ENCODE measurements around the gene COG1.

COG1 gene

GRCh38 chr17:73226556-73227172, 33.8 kb downstream of the COG1 start:
- Histone ChIP-seq H3K27me3 (replicated peaks; ENCODE audit: insufficient read depth, low read length) (no peaks in the 10 kb centered on the region), H3F3A (ENCODE audit: insufficient read depth, low read length) (no peaks in the 10 kb centered on the region), H3K27ac (ENCODE audit: low read length) (no peak overlapping the region), H3K9me3 (replicated peaks; ENCODE audit: insufficient read depth, low read length) (no peaks in the 10 kb centered on the region), H2AFZ (ENCODE audit: low read length) (no peak overlapping the region), H3K36me3 (replicated peaks; ENCODE audit: insufficient read depth, low read length) (no peaks in the 10 kb centered on the region), H4K20me1 (ENCODE audit: insufficient read depth, low read length) (no peaks in the 10 kb centered on the region), H3K79me2 (ENCODE audit: low read length) (peaks cover 74% of the 10 kb centered on the region), H3K9ac (ENCODE audit: low read length) (no peak overlapping the region), H3K4me3 (ENCODE audit: low read length) (no peak overlapping the region), H3K4me1 (ENCODE audit: low read length) (peaks cover 4% of the 10 kb centered on the region), H3K4me2 (ENCODE audit: low read depth, low read length) (no peak overlapping the region), H3K9me2 (replicated peaks; ENCODE audit: insufficient read depth, low read length) (no peaks in the 10 kb centered on the region)
- DNase-seq: no peak
- TF ChIP-seq CTCF (IDR thresholded peaks at IDR 0.05; ENCODE audit: low read length): no peak
- TF ChIP-seq EZH2phosphoT487 (IDR thresholded peaks at IDR 0.05; ENCODE audit: low read length): no peak
- no peak for TF ChIP-seq EZH2 (optimal IDR thresholded peaks at IDR 0.05; ENCODE audit: low read depth, low read length)

GRCh38 chr17:73227379-73227778, 34.5 kb downstream of the COG1 start:
- no peak overlapping the region for H3K4me2 ChIP-seq (ENCODE audit: low read depth, low read length)
- peaks cover 76% of the 10 kb centered on the region for H3K79me2 ChIP-seq (ENCODE audit: low read length)
- H3K4me3 ChIP-seq (ENCODE audit: low read length): no peak overlapping the region
- no peak overlapping the region for H3K27ac ChIP-seq (ENCODE audit: low read length)
- H3K9me2 ChIP-seq (replicated peaks; ENCODE audit: insufficient read depth, low read length): no peaks in the 10 kb centered on the region
- no peak for DNase-seq
- H3K9ac ChIP-seq (ENCODE audit: low read length): no peak overlapping the region
- H4K20me1 ChIP-seq (ENCODE audit: insufficient read depth, low read length): no peaks in the 10 kb centered on the region
- H3K9me3 ChIP-seq (replicated peaks; ENCODE audit: insufficient read depth, low read length): no peaks in the 10 kb centered on the region
- no peaks in the 10 kb centered on the region for H3K36me3 ChIP-seq (replicated peaks; ENCODE audit: insufficient read depth, low read length)
- H2AFZ ChIP-seq (ENCODE audit: low read length): no peak overlapping the region
- TF ChIP-seq EZH2 (optimal IDR thresholded peaks at IDR 0.05; ENCODE audit: low read depth, low read length): no peak
- TF ChIP-seq EZH2phosphoT487 (IDR thresholded peaks at IDR 0.05; ENCODE audit: low read length): no peak
- TF ChIP-seq CTCF (IDR thresholded peaks at IDR 0.05; ENCODE audit: low read length): no peak
- no peaks in the 10 kb centered on the region for H3F3A ChIP-seq (ENCODE audit: insufficient read depth, low read length)
- H3K27me3 ChIP-seq (replicated peaks; ENCODE audit: insufficient read depth, low read length): no peaks in the 10 kb centered on the region
- peaks cover 4% of the 10 kb centered on the region for H3K4me1 ChIP-seq (ENCODE audit: low read length)

GRCh38 chr17:73227944-73228343, 35.1 kb downstream of the COG1 start:
- Histone ChIP-seq H3K9me2 (replicated peaks; ENCODE audit: insufficient read depth, low read length) (no peaks in the 10 kb centered on the region), H3K4me2 (ENCODE audit: low read depth, low read length) (no peak overlapping the region), H2AFZ (ENCODE audit: low read length) (no peak overlapping the region), H3K4me3 (ENCODE audit: low read length) (no peak overlapping the region), H3K9me3 (replicated peaks; ENCODE audit: insufficient read depth, low read length) (no peaks in the 10 kb centered on the region), H3K9ac (ENCODE audit: low read length) (no peak overlapping the region), H3K27me3 (replicated peaks; ENCODE audit: insufficient read depth, low read length) (no peaks in the 10 kb centered on the region), H3K79me2 (ENCODE audit: low read length) (peaks cover 77% of the 10 kb centered on the region), H3F3A (ENCODE audit: insufficient read depth, low read length) (no peaks in the 10 kb centered on the region), H3K36me3 (replicated peaks; ENCODE audit: insufficient read depth, low read length) (no peaks in the 10 kb centered on the region), H4K20me1 (ENCODE audit: insufficient read depth, low read length) (no peaks in the 10 kb centered on the region), H3K27ac (ENCODE audit: low read length) (no peak overlapping the region), H3K4me1 (ENCODE audit: low read length) (peaks cover 4% of the 10 kb centered on the region)
- DNase-seq: no peak
- TF ChIP-seq EZH2 (optimal IDR thresholded peaks at IDR 0.05; ENCODE audit: low read depth, low read length) (no peak), CTCF (IDR thresholded peaks at IDR 0.05; ENCODE audit: low read length) (no peak), EZH2phosphoT487 (IDR thresholded peaks at IDR 0.05; ENCODE audit: low read length) (no peak)
